ENCODE results near the gene TTR.

- TF ChIP-seq POLR2A (IDR thresholded peaks at IDR 0.05) (no peak), CTCF (IDR thresholded peaks at IDR 0.05) (no peak)
Measured at GRCh38 chr18:31553800-31554199, 37.9 kb upstream of the TTR start.

Measured in Peyer's patch (tissue), 4 donors.